ENCODE measurements around the gene CCDC170.

CCDC170 gene

DNA sequence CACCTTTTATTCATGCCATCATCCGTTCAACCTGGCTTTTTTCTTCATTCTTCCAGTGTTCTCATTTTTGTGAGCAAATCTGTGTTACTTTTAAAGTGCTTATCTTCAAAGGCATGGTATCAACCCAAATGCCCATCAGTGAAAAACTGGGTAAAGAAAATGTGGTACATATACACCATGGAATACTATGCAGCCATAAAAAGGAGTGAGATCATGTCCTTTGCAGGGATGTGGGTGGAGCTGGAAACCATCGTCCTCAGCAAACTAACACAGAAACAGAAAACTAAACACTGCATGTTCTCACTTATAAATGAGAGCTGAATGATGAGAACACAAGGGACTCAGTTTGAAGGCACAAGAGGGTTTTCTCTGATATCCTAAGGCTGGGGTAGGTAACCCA lies 130.3 kb downstream of the CCDC170 start:
- DNase-seq = no peak

DNA sequence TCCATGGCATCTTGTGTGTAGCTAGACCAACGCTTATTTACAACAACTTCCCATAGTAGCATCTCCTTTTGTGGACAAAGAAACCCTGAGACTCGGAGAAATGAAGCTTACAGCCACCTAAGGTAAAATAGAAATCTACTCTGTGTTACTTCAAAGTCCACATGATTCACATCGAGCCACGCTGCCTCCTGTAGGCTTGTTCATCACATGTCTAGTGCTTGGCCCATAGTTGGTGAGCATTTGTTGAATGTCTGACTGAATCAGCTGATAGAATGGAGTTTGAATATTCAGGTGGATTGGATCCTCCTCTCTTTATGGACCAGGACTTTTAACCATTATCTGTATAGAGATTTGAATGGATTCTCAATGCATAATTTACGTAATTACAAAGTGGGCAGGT lies 130.7 kb downstream of the CCDC170 start:
- DNase-seq = no peak

DNA sequence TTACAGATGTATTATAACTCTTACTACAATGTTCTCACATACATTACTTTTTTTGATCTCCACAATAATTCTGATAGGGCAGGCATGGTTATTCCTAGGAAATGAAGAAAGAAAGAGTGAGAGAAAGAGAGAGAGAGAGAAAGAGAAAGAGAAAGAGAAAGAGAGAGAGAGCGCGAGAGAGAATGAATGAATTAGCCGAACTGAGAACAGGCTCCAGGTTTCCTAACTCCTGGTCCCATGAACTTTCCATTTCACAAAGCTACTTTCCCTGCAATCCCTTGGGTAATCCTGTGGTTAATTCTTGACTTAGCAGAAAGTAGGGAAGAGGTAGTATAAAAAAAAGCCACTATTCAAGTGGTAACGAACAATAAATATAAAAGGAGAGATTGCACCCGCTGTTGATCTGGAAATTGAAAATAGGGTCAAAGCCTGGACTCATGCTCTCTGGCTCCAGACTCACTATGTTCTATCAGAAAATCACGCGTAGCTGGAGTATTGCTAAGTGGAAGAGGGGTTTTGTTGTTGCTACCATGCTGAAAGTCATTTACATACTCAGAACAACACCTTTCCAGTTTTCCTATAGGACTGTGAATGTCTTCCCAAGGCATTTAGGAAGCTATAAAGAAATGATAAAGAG lies 131.2 kb downstream of the CCDC170 start:
- no peak for DNase-seq

DNA sequence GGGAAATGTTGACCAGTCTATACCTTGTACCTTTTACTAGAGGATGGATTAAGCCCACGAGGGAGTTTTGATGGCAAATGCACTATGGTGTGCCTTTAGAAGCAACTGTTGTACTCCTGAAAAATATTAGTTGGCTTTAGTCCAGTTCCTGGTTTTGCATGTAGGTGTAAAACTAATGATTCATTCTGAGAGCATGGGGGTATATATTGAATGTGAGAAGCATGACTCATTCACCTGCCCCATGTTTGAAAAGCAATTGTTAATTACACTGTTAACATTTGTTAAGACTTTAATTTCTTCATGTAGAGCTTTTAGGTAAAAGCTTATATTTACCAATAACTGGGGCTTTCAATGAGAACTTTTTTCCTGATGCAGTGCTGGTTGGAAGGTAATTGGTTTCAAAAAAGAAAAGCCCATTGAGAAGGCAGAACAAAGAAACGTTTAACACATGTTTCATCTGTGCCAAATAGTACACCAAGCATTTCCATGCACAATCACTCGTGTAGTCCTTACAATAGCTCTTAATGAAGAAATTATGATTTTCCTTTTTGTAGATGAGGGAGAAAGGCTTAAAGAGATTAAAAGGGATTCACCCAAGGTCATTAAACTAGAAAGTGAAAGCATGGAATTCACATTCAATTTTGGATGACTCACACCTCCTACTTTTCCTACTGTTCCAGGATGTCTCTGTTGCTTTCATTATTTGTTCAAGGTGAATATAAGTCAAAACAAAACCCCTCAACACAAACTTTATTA lies 134.1 kb downstream of the CCDC170 start:
- no peak for DNase-seq

DNA sequence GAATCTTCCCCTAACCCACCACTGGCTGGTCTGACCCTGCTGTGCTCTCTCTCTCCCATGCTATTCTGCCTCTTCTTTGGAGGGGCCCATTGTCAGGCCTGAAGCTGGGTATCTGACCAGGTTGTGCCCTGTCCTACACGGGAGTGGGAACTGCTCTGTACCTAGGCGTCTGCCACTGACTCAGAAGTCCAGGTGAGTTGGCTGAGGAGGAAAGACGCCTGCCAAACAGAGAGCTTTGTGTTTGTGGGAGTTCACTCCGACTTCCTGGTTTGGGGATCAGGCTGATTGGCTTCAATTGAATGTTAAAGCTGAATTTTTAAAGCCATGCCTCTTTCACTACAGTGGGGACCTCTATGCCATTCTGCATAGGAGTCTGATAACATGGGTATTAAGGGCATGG lies 136.0 kb downstream of the CCDC170 start:
- no peak for DNase-seq

DNA sequence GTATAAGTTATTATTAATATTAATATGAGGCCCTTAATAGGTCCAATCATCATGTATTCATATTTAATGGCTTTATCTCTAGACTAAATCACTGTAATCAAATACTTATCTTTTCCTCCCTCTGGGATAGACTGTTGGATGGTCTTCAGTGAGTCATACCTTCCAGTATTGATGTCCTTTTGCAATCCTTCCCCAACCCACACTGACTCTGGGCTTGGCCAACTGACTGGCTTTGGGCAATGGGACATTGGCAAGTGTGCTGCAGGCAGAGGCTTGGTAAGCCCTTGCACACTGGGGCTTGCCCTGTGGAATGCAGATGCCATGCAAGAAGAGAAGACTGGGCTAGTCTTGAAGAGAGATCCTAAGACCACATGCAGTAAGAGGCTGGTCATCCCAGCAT lies 136.6 kb downstream of the CCDC170 start:
- DNase-seq = no peak

DNA sequence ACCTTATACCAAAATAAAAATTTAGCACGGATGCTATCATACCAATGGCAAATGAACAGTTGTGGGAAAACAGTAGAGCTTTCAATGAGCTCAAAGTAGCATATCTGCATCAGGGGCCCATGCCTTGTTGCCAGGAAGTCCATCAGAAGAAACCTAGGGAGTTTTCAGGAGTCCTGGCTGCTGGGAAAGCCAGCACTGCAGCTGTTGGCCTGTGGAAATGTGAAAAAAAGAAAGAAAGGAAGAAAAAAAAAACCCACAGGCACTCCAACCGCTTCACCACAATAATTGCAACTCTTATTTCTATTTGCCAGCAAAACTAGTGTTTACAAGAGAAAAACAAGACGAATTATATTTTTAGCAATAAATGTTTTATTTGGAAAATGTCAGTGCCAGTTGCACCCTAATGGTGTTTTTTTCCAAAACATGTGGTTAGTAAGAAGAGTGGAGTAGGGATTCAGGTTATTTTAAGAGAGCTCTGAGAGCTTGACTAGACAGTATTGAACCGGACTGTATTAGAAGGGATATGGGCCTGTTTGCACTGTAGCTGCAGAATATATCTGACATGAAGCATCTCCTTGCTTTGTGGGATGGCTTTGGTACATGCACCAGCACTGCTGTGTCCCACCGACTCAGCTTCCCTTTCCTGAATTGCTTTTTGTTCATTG lies 137.3 kb downstream of the CCDC170 start:
- DNase-seq = no peak

DNA sequence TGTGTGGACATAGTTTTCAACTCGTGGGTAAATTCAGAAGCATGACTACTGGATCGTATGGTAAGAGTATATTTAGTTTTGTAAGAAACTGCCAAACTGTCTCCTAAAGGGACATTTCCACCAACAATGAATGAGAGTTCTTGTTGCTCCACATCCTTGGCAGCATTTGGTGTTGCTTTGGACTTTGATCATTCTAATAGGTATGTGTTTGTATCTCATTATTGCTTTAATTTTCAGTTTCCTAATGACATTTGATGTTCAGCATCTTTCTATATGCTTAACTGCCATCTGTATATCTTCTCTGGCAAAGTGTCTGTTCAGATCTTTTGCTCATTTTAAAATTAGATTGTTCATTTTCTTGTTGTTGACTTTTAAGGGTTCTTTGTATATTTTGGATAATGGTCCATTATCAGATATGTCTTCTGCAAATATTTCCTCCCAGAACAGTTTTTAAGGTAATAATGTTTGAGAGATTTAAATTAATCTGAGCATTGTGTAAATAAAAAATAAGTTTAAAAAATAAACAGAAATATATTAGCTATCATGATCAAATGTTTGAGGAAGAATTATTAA lies 138.7 kb downstream of the CCDC170 start:
- DNase-seq = no peak

DNA sequence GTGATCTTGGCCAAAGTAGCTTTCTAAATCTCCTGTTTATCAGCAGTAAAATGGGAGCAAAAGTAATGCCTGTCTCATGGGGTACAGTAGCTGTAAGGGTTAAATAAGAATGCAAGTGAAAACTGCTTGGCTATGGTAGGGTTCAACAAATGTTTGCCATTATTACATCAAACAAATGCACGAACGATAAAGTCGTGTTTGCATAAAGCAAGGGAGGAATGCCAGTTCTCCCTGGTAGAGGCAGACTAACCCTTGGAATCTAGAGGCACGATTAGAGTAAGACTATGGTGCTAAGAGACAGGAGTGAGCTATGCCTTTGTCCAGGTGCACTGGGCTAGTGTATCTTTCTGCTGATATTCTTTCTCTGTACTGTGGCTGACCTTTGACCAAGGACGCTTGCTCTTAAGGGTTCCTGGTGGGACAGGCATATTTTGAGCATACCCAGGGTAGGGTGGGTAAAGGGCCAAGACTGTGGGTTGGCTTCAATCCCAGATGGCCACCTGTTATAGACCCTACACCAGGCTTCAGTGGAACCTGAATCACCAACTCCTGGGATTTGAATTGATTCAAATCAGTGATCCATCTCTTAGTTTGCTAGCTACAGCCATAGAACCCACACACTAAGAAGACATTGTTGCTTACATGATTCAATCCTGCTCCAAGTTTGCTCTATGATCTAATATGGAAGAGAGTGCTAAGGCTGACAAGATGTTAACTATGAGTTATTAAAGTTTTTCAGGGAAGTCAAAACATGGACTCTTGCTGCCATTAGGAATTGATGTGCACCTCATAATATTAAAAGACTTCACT lies 139.9 kb downstream of the CCDC170 start:
- DNase-seq = no peak

DNA sequence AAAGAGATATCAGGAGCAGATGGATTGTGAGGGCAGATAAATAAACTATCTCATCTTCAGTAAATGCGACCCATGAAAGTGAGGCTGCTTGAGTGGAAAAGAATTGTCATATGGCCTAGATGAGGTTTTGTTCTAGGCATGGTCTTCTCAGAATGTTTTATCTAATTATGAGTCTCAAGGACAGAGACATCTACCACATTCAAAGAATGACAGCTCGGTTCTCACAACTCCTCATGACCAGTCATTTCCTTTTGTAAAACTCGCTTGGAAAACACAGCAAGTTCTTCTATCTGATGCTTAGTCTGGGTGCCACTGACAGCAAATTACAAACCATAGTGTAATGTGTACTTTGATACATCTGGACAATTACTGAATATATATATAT lies 140.5 kb downstream of the CCDC170 start:
- DNase-seq = no peak

DNA sequence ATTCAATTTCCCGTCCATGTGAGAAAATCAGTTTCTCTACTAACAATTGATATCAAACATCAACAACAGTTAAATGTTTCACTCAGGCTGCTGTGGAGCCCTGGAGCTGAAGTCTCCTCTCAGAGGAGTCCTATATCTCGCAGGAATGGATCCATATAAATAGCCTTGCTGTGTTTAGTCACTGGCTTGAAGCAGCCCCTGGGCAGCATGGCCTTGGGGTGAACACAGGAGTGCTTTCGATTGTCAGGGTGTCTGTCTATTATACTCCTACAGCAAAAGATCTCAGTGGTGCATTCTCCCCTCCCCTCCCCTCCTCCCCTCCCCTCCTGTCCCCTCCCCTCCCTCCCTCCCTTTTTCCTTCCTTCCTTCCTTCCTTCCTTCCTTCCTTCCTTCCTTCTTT lies 141.9 kb downstream of the CCDC170 start:
- DNase-seq = no peak

DNA sequence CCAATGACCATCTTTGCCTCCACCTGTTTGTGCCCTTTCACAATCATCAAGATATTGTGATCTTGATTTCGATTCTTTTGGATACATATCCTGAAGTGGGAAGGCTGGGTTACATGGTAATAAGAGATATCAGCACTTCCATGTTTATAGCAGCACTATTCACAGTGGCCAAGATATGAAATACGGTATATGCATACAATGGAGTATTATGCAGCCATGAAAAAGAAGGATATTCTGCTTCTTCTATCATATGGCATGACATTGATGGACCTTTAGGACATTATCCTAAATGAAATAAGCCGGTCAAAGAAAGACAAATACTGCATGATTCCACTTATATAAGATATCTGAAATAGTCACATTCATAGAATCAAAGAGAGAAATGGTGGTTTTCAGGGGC lies 144.0 kb downstream of the CCDC170 start:
- no peak for DNase-seq

DNA sequence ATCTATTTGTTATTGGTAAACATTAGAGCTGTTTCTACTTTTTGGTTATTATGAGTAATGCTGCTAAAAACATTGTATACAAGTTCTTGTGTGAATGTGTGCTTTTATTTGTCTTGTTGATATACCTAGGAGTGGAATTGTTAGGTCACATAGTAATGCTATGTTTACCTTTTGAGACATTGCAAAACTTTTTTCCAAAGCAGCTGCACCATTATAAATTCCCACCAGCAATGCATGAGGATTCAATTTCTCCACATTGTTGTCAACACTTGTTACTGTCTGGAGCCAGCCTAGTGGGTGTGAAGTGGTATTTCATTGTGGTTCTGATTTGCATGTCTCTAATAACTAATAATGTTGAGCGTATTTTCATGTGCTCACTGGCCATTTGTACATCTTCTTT lies 145.9 kb downstream of the CCDC170 start:
- DNase-seq = no peak

DNA sequence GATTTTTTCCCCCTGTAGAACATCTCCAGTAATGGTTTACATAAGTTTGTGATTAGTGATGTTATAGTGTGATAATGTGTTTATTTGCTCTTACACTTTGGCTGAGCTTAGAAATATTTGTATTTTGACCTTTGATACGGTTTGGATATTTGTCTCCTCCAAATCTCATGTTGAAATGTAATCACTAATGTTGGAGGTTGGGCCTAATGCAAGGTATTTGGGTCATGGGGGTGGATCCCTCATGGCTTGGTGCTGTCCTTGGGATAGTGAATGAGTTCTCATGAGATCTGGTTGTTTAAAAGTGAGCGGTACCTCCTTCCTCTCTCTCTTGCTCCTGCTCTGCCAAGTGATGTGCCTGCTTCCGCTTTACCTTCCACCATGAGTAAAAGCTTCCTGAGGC lies 147.2 kb downstream of the CCDC170 start:
- DNase-seq = no peak

DNA sequence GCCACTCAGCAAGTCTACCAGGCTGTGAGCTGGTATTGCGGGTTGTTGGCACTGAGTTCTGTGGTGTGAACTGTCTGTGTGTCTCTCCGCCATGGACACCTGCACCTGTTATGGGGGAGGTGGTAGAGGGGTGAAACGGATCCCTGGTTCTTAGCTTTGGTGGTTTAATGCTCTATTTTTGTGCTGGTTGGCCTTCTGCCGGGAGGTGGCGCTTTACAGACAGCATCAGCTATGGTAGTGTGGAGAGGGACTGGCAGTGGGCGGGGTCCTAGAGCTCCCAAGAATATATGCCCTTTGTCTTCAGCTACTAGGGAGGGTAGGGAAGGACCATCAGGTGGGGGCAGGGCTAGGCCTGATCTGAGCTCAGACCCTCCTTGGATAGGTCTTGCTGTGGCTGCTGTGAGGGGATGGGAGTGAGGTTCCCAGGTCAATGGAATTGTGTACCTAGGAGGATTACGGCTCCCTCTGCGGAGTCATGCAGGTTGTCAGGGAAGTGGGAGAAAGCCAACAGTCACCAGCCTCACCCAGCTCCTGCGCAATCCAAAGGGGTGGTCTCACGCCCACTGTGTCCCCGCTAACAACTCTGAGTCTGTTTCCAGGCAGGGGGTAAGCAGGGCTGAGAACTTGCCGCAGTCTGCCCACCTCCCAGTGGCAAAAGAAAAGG lies 154.3 kb downstream of the CCDC170 start:
- DNase-seq = no peak

DNA sequence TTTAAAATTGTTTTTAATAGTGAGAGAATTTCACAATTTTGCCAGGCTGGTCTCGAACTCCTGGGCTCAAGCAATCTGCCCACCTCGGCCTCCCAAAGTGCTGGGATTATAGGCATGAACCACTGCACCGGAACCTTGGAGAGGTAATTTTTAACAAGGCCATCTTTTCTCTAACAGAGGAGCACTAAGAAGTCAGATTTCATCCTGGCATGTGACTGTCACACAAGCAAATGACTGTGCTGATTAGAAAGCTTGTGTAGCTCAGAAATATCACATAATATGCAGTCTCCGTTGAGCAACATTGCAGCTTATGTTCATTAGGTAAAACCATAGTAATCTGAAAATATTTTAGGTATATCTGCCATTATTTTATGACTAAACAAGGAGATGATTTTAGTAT lies 156.0 kb downstream of the CCDC170 start:
- no peak for DNase-seq

DNA sequence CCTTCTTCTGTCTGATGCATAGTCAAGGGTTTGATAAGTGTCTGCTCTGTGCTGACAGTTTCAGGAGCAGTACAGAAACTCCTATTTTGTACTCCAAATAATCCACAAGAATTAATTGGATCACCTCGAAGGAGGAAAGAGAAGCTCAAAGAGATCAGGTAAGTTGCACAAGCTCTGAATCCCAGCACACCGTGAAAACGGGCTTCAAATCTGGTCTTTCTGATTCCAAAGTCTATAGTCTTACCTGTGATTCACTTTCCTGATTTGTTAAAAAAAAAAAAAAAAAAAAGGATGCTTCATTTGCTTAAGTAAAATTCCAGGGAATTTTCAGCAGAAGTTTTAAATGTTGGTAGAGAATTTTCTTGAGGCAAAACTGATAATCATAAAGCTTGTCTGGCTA lies 157.8 kb downstream of the CCDC170 start:
- no peak for DNase-seq

DNA sequence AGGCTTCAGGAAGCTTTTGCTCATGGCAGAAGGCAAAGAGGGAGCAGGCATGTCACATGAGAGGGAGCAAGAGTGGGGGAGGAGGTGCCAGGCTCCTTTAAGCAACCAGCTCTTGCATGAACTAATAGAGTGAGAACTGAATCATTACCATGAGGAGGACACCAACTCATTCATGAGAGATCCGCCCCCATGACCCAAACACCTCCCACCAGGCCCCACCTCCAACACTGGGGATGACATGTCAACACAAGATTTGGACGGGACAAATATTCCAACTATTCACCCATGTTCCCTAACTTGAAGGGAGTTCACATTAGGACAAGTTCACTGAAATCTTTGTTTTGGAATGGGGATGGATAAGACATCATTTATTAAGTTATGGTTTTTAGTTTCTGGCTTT lies 158.5 kb downstream of the CCDC170 start:
- DNase-seq = no peak

DNA sequence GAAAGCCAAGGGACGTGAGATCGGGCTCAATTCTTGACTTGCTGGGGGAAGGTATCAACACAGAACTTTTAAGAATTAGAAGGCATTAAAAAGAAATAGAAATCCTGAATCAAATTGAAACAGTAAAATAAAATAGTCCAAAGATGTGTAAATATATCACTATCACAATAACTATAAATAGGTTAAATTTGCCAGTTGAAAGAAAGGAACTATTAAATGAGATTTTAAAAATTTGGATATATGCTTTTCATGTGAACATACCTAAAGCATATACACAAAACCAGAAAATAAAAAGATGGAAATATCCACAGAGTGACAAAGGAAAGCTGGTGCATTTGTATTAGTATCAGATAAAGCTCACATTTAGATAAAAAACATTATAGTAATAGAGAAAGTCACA lies 161.3 kb downstream of the CCDC170 start:
- no peak for DNase-seq

DNA sequence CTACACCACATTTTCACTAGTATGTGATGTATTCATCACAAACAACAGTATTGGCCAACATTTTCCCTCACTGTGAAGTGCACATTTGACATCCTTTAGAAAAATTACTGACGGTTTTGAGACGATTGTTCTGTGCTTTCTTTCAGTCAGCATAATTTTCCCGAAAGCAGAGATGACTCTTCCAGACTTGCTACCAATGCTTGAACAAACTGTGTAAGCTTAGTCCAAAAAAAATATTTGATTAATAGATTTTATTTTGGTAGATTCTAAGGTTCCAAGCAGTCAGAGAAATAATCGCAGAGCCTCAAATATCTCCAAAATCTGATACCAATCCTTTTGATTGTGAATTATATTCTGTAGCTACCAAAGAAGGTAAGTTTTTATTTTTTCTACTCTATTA lies 162.6 kb downstream of the CCDC170 start:
- DNase-seq = no peak

DNA sequence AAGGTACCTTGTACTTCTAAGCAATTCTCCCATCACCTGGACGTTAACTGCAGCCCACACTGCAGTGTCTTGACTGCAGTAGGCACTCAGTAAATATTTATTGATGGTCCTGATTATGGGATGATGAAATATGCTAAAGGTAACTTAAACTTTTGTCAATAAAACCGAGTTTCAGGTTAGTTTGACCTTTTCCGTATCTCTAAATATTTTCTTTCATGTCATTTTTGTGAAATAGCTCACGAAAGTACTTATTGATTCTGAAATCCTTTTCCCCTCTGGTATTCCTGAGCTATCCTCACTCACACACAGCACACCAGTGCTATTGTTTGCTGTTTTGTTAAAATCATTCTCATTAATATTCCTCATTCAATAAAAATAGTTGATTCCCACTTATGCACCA lies 164.3 kb downstream of the CCDC170 start:
- no peak for DNase-seq

DNA sequence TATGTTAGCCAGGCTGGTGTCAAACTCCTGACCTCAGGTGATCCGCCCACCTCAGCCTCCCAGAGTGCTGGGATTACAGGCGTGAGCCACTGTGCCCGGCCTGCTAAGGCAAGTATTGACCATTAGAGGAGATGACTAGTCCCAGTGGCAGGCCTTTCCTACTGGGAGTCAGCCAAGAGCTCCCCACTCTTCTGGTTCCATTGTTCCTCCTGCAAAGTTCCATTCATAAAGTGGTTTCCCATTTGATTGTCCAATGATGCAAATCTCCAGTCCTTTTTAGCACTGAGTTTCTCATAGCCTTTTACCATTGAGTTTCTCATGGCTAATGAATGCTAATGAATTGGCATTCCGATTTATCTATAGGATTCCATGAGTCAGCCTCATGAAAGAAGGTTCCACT lies 165.4 kb downstream of the CCDC170 start:
- no peak for DNase-seq

DNA sequence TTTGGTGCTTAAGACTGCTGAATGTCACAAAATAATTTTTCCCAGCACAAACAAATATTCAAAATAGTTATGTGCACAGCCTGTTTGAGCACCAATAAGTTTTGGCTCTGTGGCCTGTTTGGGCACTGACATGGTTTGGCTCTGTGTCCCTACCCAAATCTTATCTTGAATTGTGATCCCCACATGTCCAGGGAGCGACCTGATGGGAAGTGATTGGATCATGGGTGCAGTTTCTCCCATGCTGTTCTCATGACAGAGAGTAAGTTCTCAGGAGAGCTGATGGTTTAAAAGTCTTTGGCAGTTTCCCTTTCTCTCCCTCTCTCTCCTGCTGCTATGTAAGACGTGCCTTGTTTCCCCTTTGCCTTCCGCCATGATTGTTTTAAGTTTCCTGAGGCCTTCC lies 167.7 kb downstream of the CCDC170 start:
- no peak for DNase-seq

Data from NCI-H1436 (cell line).